Bronchial epithelial cell (primary cell): Measurements from ENCODE around the gene DIABLO. TPM values are rescaled to one million over a fixed set of nuclear protein-coding genes. Genes with fewer than 3 reads are reported as not detected.
A peak's percentile ranks its signal among the peaks of the same experiment; 100 is the strongest.

Experiments used
- DNase-seq: peaks from one replicate; pipeline ENCODE4 v3.0.0-alpha.2; 2010; ENCODE audit warnings: low read depth
- FAIRE-seq: peaks from 2 replicates; lab custom pipeline; 2011; peaks lifted over from hg19 to GRCh38; lab: Jason Lieb, UNC
- H3K27me3 ChIP-seq: 2 replicates; pipeline ENCODE4 v1.5.1; 2011; ENCODE audit warnings: low read length; ENCODE audit not compliant: control insufficient read depth, insufficient read depth
- H3K36me3 ChIP-seq: 2 replicates; pipeline ENCODE4 v1.5.1; 2011; ENCODE audit warnings: low read length; ENCODE audit not compliant: control insufficient read depth, insufficient read depth
- H3K4me3 ChIP-seq: 2 replicates; pipeline ENCODE4 v1.5.1; 2011; ENCODE audit warnings: mild to moderate bottlenecking, low read depth, low read length, control low read depth
- total RNA-seq: library from RNA; depleted of rRNA; stranded (reverse); fragments of >200 nt; gene quantifications from 2 replicates; pipeline ENCODE4 v1.2.1, GENCODE V29; 2014
- TF ChIP-seq, protein P1 (sequence below): IDR thresholded peaks from 2 replicates; pipeline ENCODE4 v1.5.1; 2011; ENCODE audit warnings: mild to moderate bottlenecking, moderate library complexity, low read length, control low read depth, inconsistent platforms; ENCODE audit not compliant: insufficient read depth, severe bottlenecking

DIABLO gene
- total RNA-seq, 1 donor from 2014 or later, result 78.7 TPM

GRCh38 chr12:122158700-122159285, 67.1 kb downstream of the DIABLO start:
- Histone ChIP-seq H3K4me3 (no peak overlapping the region), H3K27me3 (no peaks in the 10 kb centered on the region), H3K36me3 (no peaks in the 10 kb centered on the region)
- TF ChIP-seq, protein P1, sequence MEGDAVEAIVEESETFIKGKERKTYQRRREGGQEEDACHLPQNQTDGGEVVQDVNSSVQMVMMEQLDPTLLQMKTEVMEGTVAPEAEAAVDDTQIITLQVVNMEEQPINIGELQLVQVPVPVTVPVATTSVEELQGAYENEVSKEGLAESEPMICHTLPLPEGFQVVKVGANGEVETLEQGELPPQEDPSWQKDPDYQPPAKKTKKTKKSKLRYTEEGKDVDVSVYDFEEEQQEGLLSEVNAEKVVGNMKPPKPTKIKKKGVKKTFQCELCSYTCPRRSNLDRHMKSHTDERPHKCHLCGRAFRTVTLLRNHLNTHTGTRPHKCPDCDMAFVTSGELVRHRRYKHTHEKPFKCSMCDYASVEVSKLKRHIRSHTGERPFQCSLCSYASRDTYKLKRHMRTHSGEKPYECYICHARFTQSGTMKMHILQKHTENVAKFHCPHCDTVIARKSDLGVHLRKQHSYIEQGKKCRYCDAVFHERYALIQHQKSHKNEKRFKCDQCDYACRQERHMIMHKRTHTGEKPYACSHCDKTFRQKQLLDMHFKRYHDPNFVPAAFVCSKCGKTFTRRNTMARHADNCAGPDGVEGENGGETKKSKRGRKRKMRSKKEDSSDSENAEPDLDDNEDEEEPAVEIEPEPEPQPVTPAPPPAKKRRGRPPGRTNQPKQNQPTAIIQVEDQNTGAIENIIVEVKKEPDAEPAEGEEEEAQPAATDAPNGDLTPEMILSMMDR, result no peak
- FAIRE-seq, result no peak
- DNase-seq, result peak; percentile 89

Other genes with a start within 250 kb of the DIABLO start
- gene BCL7A, start 204.2 kb downstream of the DIABLO start, total RNA-seq, result 16.3 and 17.1 TPM in 2 replicates
- 8.7 and 9.2 TPM in 2 replicates for gene MLXIP, start 147.3 kb downstream of the DIABLO start, total RNA-seq
- not detected in 2 replicates for gene IL31, start 51.8 kb downstream of the DIABLO start, total RNA-seq
- gene LRRC43, start 42.9 kb downstream of the DIABLO start, total RNA-seq, result under 0.01 and 0.51 TPM in 2 replicates
- gene B3GNT4, start 22.3 kb downstream of the DIABLO start, total RNA-seq, result 0.53 and 2.0 TPM in 2 replicates
- gene VPS33A, start 40.4 kb upstream of the DIABLO start, total RNA-seq, result 17.1 and 23.8 TPM in 2 replicates
- 69.0 and 97.2 TPM in 2 replicates for gene CLIP1, start 196.6 kb upstream of the DIABLO start, total RNA-seq